HG03469 (cell line): ENCODE data around the gene IFIT1.
"Not testable (repeated sequence)": the region's sequence is repeated elsewhere in the genome, so short reads cannot be mapped to it uniquely, and the experiment has no call there.

Source experiments
- ATAC-seq: cut with Tn5 transposase; IDR thresholded peaks from one replicate; pipeline ENCODE4 v1.9.1; 2021; ENCODE audit warnings: mild to moderate bottlenecking, moderate library complexity, moderate number of reproducible peaks; ENCODE audit not compliant: unreplicated experiment

Gene IFIT1

GRCh38 chr10:89398003-89398749, 5.8 kb downstream of the IFIT1 start:
- ATAC-seq: no peak

- no peak for ATAC-seq
These were observed 7.5 kb downstream of the IFIT1 start for GRCh38 chr10:89399956-89400355.

GRCh38 chr10:89403043-89403442, 10.6 kb downstream of the IFIT1 start:
- ATAC-seq: no peak

- no peak for ATAC-seq
These were observed 12.0 kb downstream of the IFIT1 start for GRCh38 chr10:89404104-89405047.

- ATAC-seq: not testable (repeated sequence)
These were observed 13.8 kb downstream of the IFIT1 start for GRCh38 chr10:89406178-89406577.

GRCh38 chr10:89407792-89408191, 15.4 kb downstream of the IFIT1 start:
- not testable (repeated sequence) for ATAC-seq

GRCh38 chr10:89409282-89409681, 16.9 kb downstream of the IFIT1 start:
- ATAC-seq: not testable (repeated sequence)

- ATAC-seq: not testable (repeated sequence)
These were observed 18.1 kb downstream of the IFIT1 start for GRCh38 chr10:89410551-89410950.

GRCh38 chr10:89411135-89411534, 18.7 kb downstream of the IFIT1 start:
- ATAC-seq: not testable (repeated sequence)

- not testable (repeated sequence) for ATAC-seq
These were observed 19.9 kb downstream of the IFIT1 start for GRCh38 chr10:89412276-89412675.

- no peak for ATAC-seq
These were observed 21.0 kb downstream of the IFIT1 start for GRCh38 chr10:89413398-89413912.

- ATAC-seq: peak; percentile 51
These were observed 21.9 kb downstream of the IFIT1 start, which contains the start of gene IFIT5 for GRCh38 chr10:89414146-89414878. TSS of gene IFIT5 (plus strand) at chr10:89414568. CDS start at chr10:89414799, 231 bp downstream.

GRCh38 chr10:89414879-89415821, 22.7 kb downstream of the IFIT1 start:
- peak; percentile 27 for ATAC-seq

GRCh38 chr10:89416465-89416864, 24.0 kb downstream of the IFIT1 start:
- ATAC-seq: no peak

- ATAC-seq: no peak
These were observed 27.1 kb downstream of the IFIT1 start for GRCh38 chr10:89419548-89419947.

GRCh38 chr10:89421018-89421476, 28.6 kb downstream of the IFIT1 start:
- ATAC-seq: no peak

GRCh38 chr10:89425000-89425399, 32.6 kb downstream of the IFIT1 start:
- ATAC-seq: no peak

- ATAC-seq: no peak
These were observed 33.9 kb downstream of the IFIT1 start for GRCh38 chr10:89426230-89426868.

- no peak for ATAC-seq
These were observed 35.2 kb downstream of the IFIT1 start for GRCh38 chr10:89427629-89428028.
